Mesenteric fat pad (tissue), 1 donor: ENCODE measurements around the gene DHX32. TPM values are rescaled to one million over a fixed set of nuclear protein-coding genes. Genes with fewer than 3 reads are reported as not detected.
"Not testable (repeated sequence)": the region's sequence is repeated elsewhere in the genome, so short reads cannot be mapped to it uniquely, and the experiment has no call there.

ENCODE experiments used
- DNase-seq: peaks from one replicate; pipeline ENCODE4 v3.0.0-alpha.2; 2020; ENCODE audit warnings: low spot score
- total RNA-seq: library from RNA; stranded (reverse); fragmentation: NEBNext Ultra II Directional; extraction: Animal tissue kit (Norgen Biotek cat#: 25700); gene quantifications from one replicate; pipeline ENCODE4 v1.2.1, GENCODE V29; 2021
- donor health status: DM: yes; HTN: yes; CAD: no.

DHX32 gene
- total RNA-seq, 1 donor from 2014 or later: 29.6 TPM

- DNase-seq: peak; percentile 96
These were observed 15.2 kb upstream of the DHX32 start, which contains the start of gene FANK1 for GRCh38 chr10:125896088-125896934. Gene FANK1, plus strand, starts transcription at chr10:125896564. Its CDS starts 79 bp downstream, at chr10:125896643.

GRCh38 chr10:125895130-125896087 is 14.3 kb upstream of the DHX32 start:
- DNase-seq: peak; percentile 94

- not testable (repeated sequence) for DNase-seq
These were observed 13.1 kb upstream of the DHX32 start for GRCh38 chr10:125894176-125894575.

GRCh38 chr10:125892402-125892801 is 11.3 kb upstream of the DHX32 start:
- DNase-seq: not testable (repeated sequence)

GRCh38 chr10:125889441-125889840 is 8.3 kb upstream of the DHX32 start:
- DNase-seq: not testable (repeated sequence)

- DNase-seq: no peak
These were observed 5.9 kb upstream of the DHX32 start for GRCh38 chr10:125886914-125887512.

GRCh38 chr10:125883211-125883610 is 2.1 kb upstream of the DHX32 start:
- DNase-seq: no peak

GRCh38 chr10:125882596-125882995 is 1.5 kb upstream of the DHX32 start:
- DNase-seq: no peak

- DNase-seq: no peak
These were observed 373 bp downstream of the DHX32 start for GRCh38 chr10:125880719-125881118.

- no peak for DNase-seq
These were observed 1.9 kb downstream of the DHX32 start for GRCh38 chr10:125878957-125879835.

GRCh38 chr10:125871338-125871737 is 9.8 kb downstream of the DHX32 start:
- DNase-seq: no peak

- DNase-seq: no peak
These were observed 12.6 kb downstream of the DHX32 start for GRCh38 chr10:125868372-125868975.

- DNase-seq: no peak
These were observed 14.6 kb downstream of the DHX32 start for GRCh38 chr10:125866421-125867029.

- no peak for DNase-seq
These were observed 16.0 kb downstream of the DHX32 start for GRCh38 chr10:125865120-125865519.

- DNase-seq: no peak
These were observed 21.8 kb downstream of the DHX32 start for GRCh38 chr10:125859128-125859817.

GRCh38 chr10:125857185-125857760 is 23.8 kb downstream of the DHX32 start:
- no peak for DNase-seq

GRCh38 chr10:125852487-125852886 is 28.6 kb downstream of the DHX32 start:
- DNase-seq: no peak
